ENCODE measurements around the gene UVSSA. TPM values are rescaled to one million over a fixed set of nuclear protein-coding genes. Genes with fewer than 3 reads are reported as not detected.

Gene UVSSA
- total and polyA plus RNA-seq, 9 of the 15 experiments (the other 6 are each of a cell fraction or from before 2014, with no cell fraction given), result 0.21 to 14.6 (median 3.3) TPM

- BruUV-seq (replicated peaks), result no TSS peak
- ATAC-seq, result no peak
- ChIA-PET CTCF (ENCODE audit: low intra/inter-chr PET ratio) (no interaction called here), POLR2A (interaction anchor here (0.6 to 1.2 kb wide), 4 partner anchors 13 to 423 kb away, joined by 3 to 5 read pairs (median 4); no protein-coding TSS in a partner anchor)
- H3K79me2 ChIP-seq (ENCODE audit: control insufficient read depth, insufficient read depth, low read length), result peaks cover 3% of the 10 kb centered on the region; the same call in 2 of the 3 replicates
- in situ Hi-C loops (cut with MboI) (no loop called here), intact Hi-C loops (cut with micrococcal nuclease) (no loop called here)
- no peak overlapping the region for H3K4me2 ChIP-seq (ENCODE audit: insufficient read depth, low read length)
- H3K36me3 ChIP-seq (ENCODE audit: control insufficient read depth, insufficient read depth, low read length), result peaks cover 82% of the 10 kb centered on the region; the same call in 2 of the 3 replicates
- no peak for DNase-seq (ENCODE audit: extremely low read depth in 1 of 4, low spot score in 3 of 4)
- no peak for FAIRE-seq
- WGBS (ENCODE audit: insufficient coverage, low coverage, missing lambda C conversion rate), result 96% methylated on average over 10 of the region's 13 CpGs
- no peaks in the 10 kb centered on the region for H3K9me1 ChIP-seq (ENCODE audit: control insufficient read depth, insufficient read depth, low read length)
- H3K27ac ChIP-seq (ENCODE audit: extremely low read depth, low read depth, low read length), result no peak overlapping the region
- H4K20me1 ChIP-seq (replicated peaks; ENCODE audit: control insufficient read depth, insufficient read depth, low read length), result no peaks in the 10 kb centered on the region; the same call in 1 of the 2 replicates
- no peaks in the 10 kb centered on the region for H3K9me3 ChIP-seq (replicated peaks; ENCODE audit: control insufficient read depth, insufficient read depth, low read depth, low read length)
- H3K4me3 ChIP-seq, result no peak overlapping the region
- H3K4me1 ChIP-seq (replicated peaks in 1 of 2; ENCODE audit: control insufficient read depth in 2 of 2, insufficient read depth in 2 of 2, low read length in 2 of 2), result peaks cover 0 to 14% of the 10 kb centered on the region in 2 experiments; a peak in 2 of 5 replicates
- no peak overlapping the region for H3K9ac ChIP-seq (ENCODE audit: insufficient read depth in 1 of 2, low read depth in 2 of 2, low read length in 2 of 2)
- TF ChIP-seq KDM5B (IDR thresholded peaks at IDR 0.05; ENCODE audit: insufficient replicate concordance, low read depth, low read length) (no peak), BRF2 (IDR thresholded peaks at IDR 0.05; ENCODE audit: borderline replicate concordance, insufficient read depth, insufficient read length) (no peak), GTF2A2 (tag; IDR thresholded peaks at IDR 0.05) (no peak)
- H2AFZ ChIP-seq (ENCODE audit: low read depth, low read length), result no peak overlapping the region
- no peaks in the 10 kb centered on the region for H3K27me3 ChIP-seq (ENCODE audit: control insufficient read depth in 2 of 2, insufficient read depth in 2 of 2, low read length in 2 of 2)
Observed at GRCh38 chr4:1332686-1333085, 14.3 kb upstream of the UVSSA start.

- Histone ChIP-seq H3K27me3 (ENCODE audit: control insufficient read depth in 2 of 2, insufficient read depth in 2 of 2, low read length in 2 of 2) (no peaks in the 10 kb centered on the region), H3K27ac (ENCODE audit: extremely low read depth, low read depth, low read length) (no peak overlapping the region), H3K4me2 (ENCODE audit: insufficient read depth, low read length) (no peak overlapping the region), H3K4me1 (replicated peaks in 1 of 2; ENCODE audit: control insufficient read depth in 2 of 2, insufficient read depth in 2 of 2, low read length in 2 of 2) (peaks cover 0 to 18% of the 10 kb centered on the region in 2 experiments; a peak in 2 of 5 replicates), H3K9me1 (ENCODE audit: control insufficient read depth, insufficient read depth, low read length) (no peaks in the 10 kb centered on the region), H3K9me3 (replicated peaks; ENCODE audit: control insufficient read depth, insufficient read depth, low read depth, low read length) (no peaks in the 10 kb centered on the region), H3K36me3 (ENCODE audit: control insufficient read depth, insufficient read depth, low read length) (peaks cover 82% of the 10 kb centered on the region; the same call in 2 of the 3 replicates), H3K9ac (ENCODE audit: insufficient read depth in 1 of 2, low read depth in 2 of 2, low read length in 2 of 2) (no peak overlapping the region), H2AFZ (ENCODE audit: low read depth, low read length) (no peak overlapping the region), H3K4me3 (no peak overlapping the region), H3K79me2 (ENCODE audit: control insufficient read depth, insufficient read depth, low read length) (peaks cover 3% of the 10 kb centered on the region; the same call in 2 of the 3 replicates), H4K20me1 (replicated peaks; ENCODE audit: control insufficient read depth, insufficient read depth, low read length) (no peaks in the 10 kb centered on the region; the same call in 1 of the 2 replicates)
- intact Hi-C loops (cut with micrococcal nuclease), result no loop called here
- DNase-seq (ENCODE audit: extremely low read depth in 1 of 4, low spot score in 3 of 4) (no peak), ATAC-seq (no peak), FAIRE-seq (no peak)
- in situ Hi-C loops (cut with MboI), result no loop called here
- BruUV-seq (replicated peaks), result no TSS peak
- 90% methylated on average over 8 of the region's 8 CpGs for WGBS (ENCODE audit: insufficient coverage, low coverage, missing lambda C conversion rate)
- CTCF ChIA-PET (ENCODE audit: low intra/inter-chr PET ratio), result no interaction called here
- POLR2A ChIA-PET, result interaction anchor here (0.6 kb wide), 1 partner anchor 423 kb away, joined by 5 read pairs; no protein-coding TSS in a partner anchor
- TF ChIP-seq NEUROD1 (IDR thresholded peaks at IDR 0.05; ENCODE audit: borderline replicate concordance, low read depth, low read length, partially characterized antibody), result no peak
- TF ChIP-seq ZBTB8A (IDR thresholded peaks at IDR 0.05; ENCODE audit: partially characterized antibody), result no peak
- no peak for TF ChIP-seq HDAC6 (IDR thresholded peaks at IDR 0.05; ENCODE audit: low read depth, low read length)
- no peak for TF ChIP-seq ZMIZ1 (IDR thresholded peaks at IDR 0.05; ENCODE audit: low read depth in 2 of 2, low read length in 2 of 2)
- TF ChIP-seq RBM15 (IDR thresholded peaks at IDR 0.05; ENCODE audit: insufficient read depth, low read length), result no peak
- TF ChIP-seq ESRRB (CRISPR knock-in tag; IDR thresholded peaks at IDR 0.05; ENCODE audit: borderline replicate concordance), result no peak
- no peak for TF ChIP-seq RFX7 (CRISPR knock-in tag; IDR thresholded peaks at IDR 0.05)
Observed at GRCh38 chr4:1333256-1333655, 13.8 kb upstream of the UVSSA start.

Measured in K562 (cell line).